ENCODE measurements around the gene WRAP53.
"Not testable (repeated sequence)": the region's sequence is repeated elsewhere in the genome, so short reads cannot be mapped to it uniquely, and the experiment has no call there.

WRAP53 gene

GRCh38 chr17:7687908-7688807 is at the start of gene WRAP53:
Gene WRAP53 (plus strand): TSS chr17:7688477. CDS start chr17:7688649, 172 bp downstream.
- peak; percentile 96 for DNase-seq

GRCh38 chr17:7640783-7641182 is 47.5 kb upstream of the WRAP53 start:
- no peak for DNase-seq

GRCh38 chr17:7641635-7642034 is 46.6 kb upstream of the WRAP53 start:
- DNase-seq, result not testable (repeated sequence)

DNA sequence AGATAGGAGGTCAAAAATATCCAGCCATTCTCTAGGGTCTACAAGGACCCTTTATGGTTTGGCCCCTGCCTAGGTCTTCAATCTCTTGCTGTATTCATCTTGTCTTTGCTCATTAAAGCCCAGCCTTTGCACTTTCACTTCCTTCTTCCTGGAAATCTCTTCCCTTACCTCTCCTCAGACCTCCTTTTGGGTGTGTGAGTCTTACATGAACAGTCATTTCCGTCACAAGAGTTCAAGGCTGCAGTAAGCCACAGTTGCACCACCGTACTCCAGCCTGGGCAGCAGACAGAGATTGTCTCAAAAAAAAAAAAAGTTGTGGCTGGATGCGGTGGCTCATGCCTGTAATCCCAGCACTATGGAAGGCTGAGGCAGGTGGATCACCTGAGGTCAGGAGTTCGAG is 43.5 kb upstream of the WRAP53 start:
- DNase-seq, result peak; percentile 41

DNA sequence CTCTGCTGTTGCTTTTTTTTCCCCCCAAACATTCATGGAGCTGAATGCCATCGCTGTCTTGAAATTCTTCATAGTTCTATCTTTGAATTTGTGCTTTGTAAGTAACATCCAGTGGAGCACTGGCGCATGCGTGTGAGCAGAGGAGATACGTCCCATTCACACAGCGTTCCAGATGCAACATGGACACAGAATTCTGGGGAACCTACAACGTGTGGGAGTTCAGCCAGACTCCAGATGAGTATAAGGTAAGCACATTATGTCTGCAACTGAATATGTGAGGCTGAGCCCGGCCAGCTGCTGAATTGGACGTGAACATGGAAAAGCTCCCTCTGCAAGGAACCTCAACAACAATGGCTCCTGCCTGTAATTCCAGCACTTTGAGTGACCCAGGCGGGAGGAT is 41.8 kb upstream of the WRAP53 start:
- DNase-seq, result no peak

DNA sequence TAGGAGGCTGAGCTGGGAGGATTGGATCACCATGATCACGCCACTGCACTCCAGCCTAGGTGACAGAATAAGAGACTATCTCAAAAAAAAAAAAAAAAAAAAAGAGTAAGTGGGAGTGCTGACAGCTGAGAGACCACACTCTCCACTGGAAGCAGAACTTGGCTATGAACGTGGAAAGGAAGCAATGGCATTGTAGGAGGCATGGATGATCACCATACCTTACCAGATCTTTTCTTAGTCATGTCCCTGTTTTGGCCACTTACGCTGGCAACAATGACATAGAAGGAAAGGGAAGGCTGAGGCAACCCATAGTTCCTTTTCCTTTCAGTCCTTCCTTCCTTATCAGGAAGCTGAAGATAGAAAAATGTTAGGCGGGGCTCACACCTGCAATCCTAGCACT is 41.3 kb upstream of the WRAP53 start:
- DNase-seq, result no peak

DNA sequence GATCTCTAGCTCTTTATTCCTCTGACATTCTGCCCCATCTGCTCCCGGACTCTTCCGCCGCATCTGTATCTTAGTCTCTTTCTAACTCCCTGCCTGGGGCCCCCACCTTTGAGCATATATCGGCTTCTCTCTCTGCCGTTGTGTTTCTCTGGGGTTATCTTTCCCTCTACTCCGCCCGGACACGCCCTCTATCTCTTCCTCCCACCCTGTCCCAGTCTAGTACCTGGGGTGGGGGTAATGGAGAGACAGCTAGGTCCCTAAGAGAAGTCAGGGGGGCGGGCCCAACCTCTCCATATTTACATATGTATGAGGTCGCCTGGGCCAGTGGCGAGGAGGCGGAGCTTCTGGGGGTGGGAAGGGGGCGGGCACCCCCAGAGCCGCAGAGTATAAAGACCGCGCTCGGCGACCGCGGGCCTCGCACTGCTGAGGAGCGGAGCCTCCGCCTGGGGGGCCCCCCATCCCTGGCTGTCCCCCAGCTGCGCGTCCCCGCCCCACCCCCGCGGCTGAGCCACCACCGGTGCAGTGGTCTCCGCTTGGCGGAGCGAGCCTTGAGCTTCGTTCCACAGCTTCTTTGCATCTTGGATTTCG is 37.7 kb upstream of the WRAP53 start, which contains the start of gene ATP1B2:
ATP1B2 (plus strand) TSS at position 418 of the 588 bp plus-strand sequence. CDS start 593 bp downstream, outside the sequence.
- DNase-seq, result peak; percentile 77

DNA sequence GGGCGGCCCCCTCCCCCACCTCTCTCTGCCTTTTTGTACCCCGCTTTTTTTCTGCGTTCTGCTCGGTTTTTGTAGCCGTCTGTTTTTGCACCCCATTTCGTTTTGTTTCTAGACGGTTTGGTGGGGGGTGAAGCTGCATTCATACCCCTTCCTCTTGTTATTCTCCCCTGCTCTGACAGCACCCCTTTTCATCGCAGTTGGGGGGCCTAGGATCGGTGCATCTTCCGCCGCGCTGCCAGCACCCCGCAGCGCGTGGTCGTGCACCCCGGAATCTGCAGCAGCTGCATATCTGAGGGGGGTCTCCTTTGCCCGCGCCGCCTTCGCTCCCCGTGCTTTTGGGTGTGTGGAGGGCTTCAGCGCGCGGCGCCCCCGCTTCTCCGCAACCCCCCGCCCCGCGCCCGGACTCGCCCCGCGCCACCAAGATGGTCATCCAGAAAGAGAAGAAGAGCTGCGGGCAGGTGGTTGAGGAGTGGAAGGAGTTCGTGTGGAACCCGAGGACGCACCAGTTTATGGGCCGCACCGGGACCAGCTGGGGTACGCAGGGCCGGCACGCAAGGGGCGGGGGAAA is 37.1 kb upstream of the WRAP53 start:
- no peak for DNase-seq

GRCh38 chr17:7651665-7652387 is 36.5 kb upstream of the WRAP53 start:
- DNase-seq, result no peak

DNA sequence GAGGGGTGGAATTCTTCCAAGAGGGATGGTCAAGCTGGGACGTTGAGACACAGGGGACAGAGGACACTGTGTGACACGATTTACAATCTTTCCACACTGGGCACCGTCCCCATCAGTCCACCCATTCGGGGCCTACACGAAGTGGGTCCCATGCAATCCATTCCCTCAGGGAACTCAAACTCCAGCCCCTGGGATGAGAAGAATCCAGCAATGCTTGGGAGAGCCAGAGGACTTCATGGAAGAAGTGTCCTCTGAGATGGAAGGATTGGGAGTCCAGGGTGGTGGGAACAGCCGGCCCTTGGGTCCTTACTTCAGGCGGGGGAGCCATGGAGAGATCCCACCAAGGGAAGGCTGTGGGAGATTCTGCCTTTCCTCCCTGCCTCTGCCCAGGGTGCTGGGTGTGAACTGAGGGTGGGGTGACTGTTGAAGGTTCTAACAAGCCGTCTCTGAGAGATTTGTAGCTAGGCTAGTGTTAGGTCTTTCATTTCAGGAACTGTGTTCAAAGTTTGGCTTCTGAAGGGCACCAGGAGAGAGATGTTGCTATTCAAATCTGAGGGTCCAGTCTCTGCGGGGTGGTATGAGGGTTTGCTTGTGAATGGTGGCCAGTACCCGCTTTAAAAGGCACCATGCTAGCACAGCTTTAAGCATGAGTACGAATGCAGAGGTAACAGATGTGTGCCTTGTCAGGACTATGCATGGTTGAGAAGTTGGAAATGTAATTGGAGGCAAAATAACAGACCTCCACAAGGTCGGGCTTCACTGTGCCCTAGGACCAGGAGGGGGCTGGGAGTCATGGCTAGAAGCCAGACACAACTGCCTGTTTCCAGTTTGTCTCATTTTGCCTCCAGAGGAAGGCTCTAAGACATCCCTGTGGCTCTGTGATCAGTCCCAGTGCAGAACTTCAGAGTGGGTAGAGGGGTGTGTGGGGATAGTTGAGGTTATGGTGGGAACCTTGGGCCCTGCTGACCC is 35.6 kb upstream of the WRAP53 start:
- DNase-seq, result no peak

- DNase-seq, result no peak
Observed at GRCh38 chr17:7654832-7655540, 33.3 kb upstream of the WRAP53 start.

- no peak for DNase-seq
Observed at GRCh38 chr17:7655541-7655840, 32.8 kb upstream of the WRAP53 start.

GRCh38 chr17:7656958-7657609 is 31.2 kb upstream of the WRAP53 start:
- no peak for DNase-seq

- no peak for DNase-seq
Observed at GRCh38 chr17:7667656-7668406, 20.4 kb upstream of the WRAP53 start.

GRCh38 chr17:7668482-7668881 is 19.8 kb upstream of the WRAP53 start:
- DNase-seq, result no peak

DNA sequence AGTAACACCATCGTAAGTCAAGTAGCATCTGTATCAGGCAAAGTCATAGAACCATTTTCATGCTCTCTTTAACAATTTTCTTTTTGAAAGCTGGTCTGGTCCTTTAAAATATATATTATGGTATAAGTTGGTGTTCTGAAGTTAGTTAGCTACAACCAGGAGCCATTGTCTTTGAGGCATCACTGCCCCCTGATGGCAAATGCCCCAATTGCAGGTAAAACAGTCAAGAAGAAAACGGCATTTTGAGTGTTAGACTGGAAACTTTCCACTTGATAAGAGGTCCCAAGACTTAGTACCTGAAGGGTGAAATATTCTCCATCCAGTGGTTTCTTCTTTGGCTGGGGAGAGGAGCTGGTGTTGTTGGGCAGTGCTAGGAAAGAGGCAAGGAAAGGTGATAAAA is 15.0 kb upstream of the WRAP53 start:
- peak; percentile 34 for DNase-seq

DNA sequence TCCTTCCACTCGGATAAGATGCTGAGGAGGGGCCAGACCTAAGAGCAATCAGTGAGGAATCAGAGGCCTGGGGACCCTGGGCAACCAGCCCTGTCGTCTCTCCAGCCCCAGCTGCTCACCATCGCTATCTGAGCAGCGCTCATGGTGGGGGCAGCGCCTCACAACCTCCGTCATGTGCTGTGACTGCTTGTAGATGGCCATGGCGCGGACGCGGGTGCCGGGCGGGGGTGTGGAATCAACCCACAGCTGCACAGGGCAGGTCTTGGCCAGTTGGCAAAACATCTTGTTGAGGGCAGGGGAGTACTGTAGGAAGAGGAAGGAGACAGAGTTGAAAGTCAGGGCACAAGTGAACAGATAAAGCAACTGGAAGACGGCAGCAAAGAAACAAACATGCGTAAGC is 13.3 kb upstream of the WRAP53 start:
- no peak for DNase-seq

DNA sequence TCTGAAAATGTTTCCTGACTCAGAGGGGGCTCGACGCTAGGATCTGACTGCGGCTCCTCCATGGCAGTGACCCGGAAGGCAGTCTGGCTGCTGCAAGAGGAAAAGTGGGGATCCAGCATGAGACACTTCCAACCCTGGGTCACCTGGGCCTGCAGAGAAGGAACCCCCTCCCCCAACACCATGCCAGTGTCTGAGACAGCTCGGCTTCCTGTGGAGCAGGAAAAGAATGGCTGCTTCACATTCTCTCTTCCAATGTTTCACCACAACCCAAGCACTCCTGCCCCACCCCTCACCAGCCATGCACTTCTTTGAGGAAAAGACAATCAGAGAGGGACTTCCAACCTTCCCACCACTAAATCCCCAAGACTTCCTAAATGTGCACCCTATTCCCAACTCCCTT is 11.7 kb upstream of the WRAP53 start:
- DNase-seq, result no peak

DNA sequence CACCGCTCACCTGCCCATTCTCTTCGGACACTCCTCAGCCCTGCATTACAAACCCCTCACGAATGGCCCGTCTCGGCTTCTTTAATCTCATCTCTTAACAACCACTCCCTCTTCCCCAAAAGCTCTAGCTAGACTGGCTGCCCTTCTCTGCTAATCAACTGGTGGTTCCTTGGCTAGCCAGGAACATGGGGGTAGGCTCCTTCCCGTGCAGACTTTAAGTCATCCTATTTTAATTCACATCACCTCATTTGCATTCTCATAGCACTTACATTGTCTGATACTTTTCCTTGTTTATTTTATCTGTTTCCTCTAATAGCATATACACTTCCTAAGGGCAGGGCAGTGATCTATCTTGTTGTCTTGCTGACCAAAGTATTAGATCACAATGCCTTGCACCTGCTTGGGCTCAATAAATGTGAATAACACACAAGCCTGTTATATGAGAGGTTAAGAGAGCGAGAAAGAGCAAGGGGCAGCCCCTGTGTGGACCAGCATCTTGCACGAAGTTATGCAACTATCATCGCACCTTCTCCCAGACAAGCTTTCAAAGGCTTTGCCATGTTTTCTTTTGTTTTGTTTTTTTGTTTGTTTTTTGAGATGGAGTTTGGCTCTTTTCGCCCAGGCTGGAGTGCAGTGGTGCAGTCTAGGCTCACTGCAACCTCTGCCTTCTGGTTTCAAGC is 10.7 kb upstream of the WRAP53 start:
- no peak for DNase-seq

Data from CD4-positive, alpha-beta T cell treated with Interleukin-15 for 1 hour (primary cell).